ENCODE data around the gene PREX1.

The PREX1 gene

DNA sequence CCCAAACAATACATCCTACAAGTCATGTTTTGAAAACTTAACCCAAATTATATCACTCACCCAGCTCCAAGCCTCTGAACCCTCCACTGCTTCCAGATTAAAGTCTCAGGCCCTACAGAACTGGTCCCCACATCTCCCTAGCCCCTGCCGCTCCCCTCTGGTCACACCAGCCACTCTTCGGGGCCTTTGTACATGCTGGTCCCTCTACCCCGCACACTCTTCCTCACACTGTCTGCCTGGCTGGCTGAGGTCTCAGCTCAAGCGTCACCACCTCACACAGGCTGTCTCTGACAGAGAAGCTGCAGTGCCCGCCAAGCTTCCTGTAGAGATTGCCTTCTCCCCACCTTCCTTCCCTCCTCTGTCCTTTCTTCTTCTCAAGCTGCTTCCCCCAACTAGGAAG lies 192.4 kb downstream of the PREX1 start:
- no peak for TF ChIP-seq JUND (IDR thresholded peaks at IDR 0.05; ENCODE audit: low read depth)
- in situ Hi-C loops (cut with HindIII; ENCODE audit: low pct_unique_long_range_greater_than_20kb, low sequenced_read_pairs) = no loop called here
- DNase-seq (ENCODE audit: low read depth in 1 of 2, low spot score in 1 of 2) = no peak

DNA sequence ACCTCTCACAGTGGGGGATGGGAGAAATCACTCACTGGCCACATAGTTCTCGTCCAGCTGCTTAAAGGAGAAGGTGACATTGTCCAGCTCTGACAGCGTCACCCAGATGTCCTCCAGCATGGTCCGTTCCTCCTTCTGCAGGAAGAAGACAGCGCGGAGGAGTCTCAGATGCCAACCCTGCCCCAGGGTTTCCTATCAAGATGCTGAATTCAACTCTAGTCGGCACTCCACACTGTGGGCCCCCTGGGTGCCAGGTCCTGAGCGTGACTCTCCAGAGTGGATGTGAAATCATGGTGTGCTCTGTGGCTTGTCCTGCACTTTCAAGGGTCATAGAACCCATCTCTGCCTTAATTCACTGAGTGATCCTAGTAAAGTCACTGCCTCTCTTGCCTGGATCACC lies 193.2 kb downstream of the PREX1 start:
- no peak for TF ChIP-seq JUND (IDR thresholded peaks at IDR 0.05; ENCODE audit: low read depth)
- DNase-seq (ENCODE audit: low read depth in 1 of 2, low spot score in 1 of 2) = no peak
- in situ Hi-C loops (cut with HindIII; ENCODE audit: low pct_unique_long_range_greater_than_20kb, low sequenced_read_pairs) = no loop called here

DNA sequence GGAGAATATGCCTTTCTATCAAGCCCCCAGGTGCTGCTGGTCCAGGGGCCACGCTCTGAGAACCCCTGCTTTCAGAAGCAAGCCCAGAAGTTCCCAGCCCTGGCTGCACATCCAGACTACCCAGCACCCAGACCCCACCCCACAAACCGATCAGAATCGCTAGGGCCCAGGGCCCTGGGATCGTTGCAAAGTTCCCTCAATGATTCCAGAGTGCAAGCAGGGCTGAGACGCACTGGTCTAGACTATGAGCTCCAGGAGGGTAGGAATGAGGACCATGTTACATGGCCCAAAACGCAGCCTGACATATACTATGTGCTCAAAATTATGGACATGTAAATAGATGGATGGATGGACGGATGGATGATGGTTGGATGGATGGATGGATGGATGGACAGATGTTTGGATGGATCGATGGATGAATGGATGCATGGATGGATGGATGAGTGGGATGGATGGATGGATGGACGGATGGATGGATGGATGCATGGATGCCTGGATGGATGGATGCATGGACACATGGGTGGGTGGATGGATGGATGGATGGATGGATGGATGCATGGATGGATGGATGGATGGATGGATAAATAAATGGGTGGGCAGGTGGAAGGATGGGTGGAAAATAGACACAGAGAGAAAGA lies 194.1 kb downstream of the PREX1 start:
- in situ Hi-C loops (cut with HindIII; ENCODE audit: low pct_unique_long_range_greater_than_20kb, low sequenced_read_pairs) = no loop called here
- no peak for TF ChIP-seq JUND (IDR thresholded peaks at IDR 0.05; ENCODE audit: low read depth)
- no peak for DNase-seq (ENCODE audit: low read depth in 1 of 2, low spot score in 1 of 2)

DNA sequence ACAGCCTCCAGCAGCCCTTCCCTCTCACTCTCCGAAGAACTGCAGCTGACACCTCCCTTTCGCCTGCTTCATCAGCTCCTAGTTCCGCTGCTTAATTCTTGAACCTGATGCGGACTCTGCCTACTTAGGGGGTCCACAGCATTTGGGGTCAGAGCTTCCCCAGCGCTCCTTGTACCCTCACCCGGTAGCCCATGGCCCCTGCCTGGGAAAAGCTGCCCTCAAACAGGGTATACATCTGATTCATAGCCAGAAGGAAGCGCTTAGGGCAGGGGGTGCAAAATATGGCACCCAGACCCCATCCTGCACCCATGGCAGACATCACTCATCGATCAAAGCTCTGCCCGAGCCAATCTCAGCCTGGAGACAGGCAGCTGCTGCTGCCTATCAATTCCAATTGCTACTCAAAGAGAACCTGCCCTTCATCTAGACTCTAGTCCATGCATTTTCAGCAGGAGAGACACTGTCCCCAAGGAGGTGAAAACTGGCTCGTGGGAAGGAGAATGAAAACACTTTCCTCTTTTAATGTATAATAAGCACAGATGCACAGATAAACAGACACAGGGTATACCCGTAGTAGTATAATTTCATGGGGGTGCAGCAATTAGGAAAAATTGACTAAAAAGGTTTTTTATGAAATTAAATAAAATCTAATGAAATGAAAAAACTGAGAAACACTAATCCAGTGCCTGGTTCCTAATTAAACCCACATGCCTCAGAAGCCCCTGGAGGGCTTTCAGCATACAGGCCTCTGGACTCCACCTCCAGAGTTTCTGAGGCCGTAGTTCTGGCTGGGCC lies 194.8 kb downstream of the PREX1 start:
- no peak for TF ChIP-seq JUND (IDR thresholded peaks at IDR 0.05; ENCODE audit: low read depth)
- DNase-seq (ENCODE audit: low read depth in 1 of 2, low spot score in 1 of 2) = no peak
- in situ Hi-C loops (cut with HindIII; ENCODE audit: low pct_unique_long_range_greater_than_20kb, low sequenced_read_pairs) = no loop called here

DNA sequence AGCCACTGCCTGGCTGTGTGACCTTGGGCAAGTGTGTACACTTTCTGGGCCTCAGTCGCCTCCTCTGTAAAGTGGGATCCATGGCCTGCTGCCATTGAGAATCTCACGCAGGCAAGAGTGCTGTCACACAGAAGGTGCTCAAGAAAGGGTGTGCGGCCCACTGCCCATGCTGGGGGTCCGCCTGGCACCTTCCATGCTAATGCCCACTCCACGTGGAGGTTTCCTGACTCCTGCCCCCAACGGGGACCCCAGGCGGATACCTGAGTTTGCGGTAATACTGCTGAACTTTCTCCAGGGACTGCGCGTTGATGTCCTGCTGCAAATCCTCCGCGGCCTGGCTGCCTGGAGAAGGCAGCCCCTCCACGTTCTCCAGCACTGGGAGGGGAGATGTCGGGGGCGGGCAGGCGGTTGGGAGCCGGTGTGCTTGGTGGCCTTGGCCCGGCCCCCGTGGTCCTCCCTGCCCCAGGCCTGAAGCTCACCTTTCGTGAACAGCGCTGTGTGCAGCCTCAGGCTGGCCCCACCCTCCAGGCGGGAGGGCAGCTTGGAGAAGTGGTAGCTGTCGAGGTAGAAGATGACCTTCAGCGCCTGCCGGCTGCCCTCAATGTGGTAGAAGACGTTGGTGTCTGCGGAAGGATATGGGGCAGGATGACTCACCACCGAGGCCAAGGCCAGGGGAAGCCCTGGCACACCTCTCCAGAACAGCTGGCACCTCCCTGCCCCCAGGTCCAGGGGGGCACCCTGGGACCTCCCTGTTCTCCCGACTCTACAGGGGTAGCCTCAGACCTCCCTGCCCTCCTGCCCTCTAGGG lies 195.6 kb downstream of the PREX1 start:
- in situ Hi-C loops (cut with HindIII; ENCODE audit: low pct_unique_long_range_greater_than_20kb, low sequenced_read_pairs) = no loop called here
- DNase-seq (ENCODE audit: low read depth in 1 of 2, low spot score in 1 of 2) = no peak
- no peak for TF ChIP-seq JUND (IDR thresholded peaks at IDR 0.05; ENCODE audit: low read depth)

DNA sequence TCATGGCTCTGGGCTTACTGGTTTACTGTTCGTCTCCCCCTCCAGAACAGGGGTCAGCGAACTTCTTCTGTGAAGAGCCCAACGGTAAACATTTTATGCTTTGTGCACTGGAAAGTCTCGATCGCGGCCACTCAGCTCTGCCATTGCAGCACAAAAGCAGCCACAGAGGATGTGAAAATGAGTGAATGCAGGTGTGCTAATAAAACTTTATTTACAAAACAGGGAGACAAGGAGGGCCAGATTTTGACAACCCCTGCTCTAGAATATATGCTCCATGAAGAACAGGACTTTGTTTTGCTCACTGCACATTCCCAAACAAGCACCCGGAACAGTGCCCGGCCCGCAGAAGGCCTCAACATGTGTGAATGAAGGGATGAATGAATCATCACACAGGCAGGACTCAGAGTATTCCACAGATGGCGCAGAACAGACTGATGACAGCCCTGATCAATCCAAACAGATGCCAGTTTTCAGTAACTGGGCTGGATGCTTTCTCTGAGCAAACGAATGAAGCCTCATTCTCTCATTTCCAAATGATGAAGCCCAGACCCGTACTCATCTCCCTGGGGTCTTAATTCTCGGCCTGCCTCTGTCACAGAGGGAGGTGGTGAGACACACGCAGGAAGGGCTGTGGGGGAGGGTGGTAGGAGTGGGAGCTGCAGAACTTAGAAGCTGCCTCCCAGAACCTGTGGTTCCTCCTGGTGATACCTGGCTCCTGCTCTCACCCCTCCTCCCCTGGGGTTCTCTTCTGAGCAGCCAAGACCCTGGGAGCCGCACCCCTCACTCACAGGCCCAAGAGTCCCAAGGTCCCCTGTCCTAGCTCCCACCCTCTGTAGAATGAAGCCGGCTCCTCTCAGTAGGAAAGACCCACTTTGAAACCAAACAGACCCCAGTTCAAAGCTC lies 196.4 kb downstream of the PREX1 start:
- no peak for DNase-seq (ENCODE audit: low read depth in 1 of 2, low spot score in 1 of 2)
- TF ChIP-seq JUND (IDR thresholded peaks at IDR 0.05; ENCODE audit: low read depth) = no peak
- in situ Hi-C loops (cut with HindIII; ENCODE audit: low pct_unique_long_range_greater_than_20kb, low sequenced_read_pairs) = no loop called here

DNA sequence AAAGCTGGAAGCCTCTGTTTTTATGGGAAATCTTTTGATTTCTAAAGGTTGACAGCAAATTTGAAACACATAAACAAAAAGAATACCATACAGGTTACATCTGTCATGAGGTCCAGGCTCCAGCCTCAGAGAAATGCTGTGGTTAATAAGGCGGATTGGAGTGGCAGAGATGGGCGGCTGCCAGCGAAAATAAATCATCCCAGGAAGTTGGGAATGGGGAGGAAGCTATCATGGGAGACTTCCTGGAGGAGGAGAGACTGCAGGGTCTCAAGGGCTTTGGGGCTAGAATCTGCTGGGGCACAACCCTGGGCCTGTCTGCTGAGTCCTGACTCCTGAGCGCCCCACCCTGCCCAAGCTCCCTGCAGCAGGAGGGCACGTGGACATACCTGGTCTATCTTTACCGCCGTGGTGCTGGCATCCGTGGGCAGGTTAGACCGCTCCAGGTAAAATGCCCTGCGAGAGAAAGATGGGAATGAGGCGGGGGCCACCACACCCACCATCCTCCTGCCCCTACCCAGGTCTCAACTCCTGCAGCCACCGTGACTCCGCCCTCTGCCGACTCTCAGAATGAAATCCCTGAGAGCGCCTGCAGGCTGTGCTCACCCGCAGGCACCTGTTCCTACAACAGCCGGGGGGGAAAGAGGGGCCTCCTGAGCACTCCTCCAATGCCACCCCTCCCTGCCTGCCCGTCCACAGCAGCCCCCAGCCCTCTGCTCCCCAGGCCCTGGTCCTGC lies 197.3 kb downstream of the PREX1 start:
- no peak for DNase-seq (ENCODE audit: low read depth in 1 of 2, low spot score in 1 of 2)
- in situ Hi-C loops (cut with HindIII; ENCODE audit: low pct_unique_long_range_greater_than_20kb, low sequenced_read_pairs) = no loop called here
- TF ChIP-seq JUND (IDR thresholded peaks at IDR 0.05; ENCODE audit: low read depth) = no peak

DNA sequence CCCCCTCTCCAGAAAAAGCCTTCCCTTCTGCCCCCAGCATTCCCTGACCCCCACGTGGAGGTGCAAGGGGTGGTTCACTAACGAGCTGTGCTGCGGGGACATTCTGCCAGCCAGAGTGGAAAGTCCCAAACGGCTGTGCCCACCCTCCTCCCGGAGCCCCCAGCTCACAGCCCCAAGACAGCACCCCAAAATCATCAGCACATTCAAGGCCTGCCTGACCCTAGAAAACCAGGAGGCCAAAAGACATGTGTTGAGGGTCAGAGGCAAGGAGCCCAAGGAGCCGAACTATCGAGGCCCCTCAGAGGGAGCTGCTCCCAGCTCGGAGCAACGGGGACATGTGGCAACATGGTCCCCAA lies 197.9 kb downstream of the PREX1 start:
- no peak for DNase-seq (ENCODE audit: low read depth in 1 of 2, low spot score in 1 of 2)
- in situ Hi-C loops (cut with HindIII; ENCODE audit: low pct_unique_long_range_greater_than_20kb, low sequenced_read_pairs) = no loop called here
- no peak for TF ChIP-seq JUND (IDR thresholded peaks at IDR 0.05; ENCODE audit: low read depth)

DNA sequence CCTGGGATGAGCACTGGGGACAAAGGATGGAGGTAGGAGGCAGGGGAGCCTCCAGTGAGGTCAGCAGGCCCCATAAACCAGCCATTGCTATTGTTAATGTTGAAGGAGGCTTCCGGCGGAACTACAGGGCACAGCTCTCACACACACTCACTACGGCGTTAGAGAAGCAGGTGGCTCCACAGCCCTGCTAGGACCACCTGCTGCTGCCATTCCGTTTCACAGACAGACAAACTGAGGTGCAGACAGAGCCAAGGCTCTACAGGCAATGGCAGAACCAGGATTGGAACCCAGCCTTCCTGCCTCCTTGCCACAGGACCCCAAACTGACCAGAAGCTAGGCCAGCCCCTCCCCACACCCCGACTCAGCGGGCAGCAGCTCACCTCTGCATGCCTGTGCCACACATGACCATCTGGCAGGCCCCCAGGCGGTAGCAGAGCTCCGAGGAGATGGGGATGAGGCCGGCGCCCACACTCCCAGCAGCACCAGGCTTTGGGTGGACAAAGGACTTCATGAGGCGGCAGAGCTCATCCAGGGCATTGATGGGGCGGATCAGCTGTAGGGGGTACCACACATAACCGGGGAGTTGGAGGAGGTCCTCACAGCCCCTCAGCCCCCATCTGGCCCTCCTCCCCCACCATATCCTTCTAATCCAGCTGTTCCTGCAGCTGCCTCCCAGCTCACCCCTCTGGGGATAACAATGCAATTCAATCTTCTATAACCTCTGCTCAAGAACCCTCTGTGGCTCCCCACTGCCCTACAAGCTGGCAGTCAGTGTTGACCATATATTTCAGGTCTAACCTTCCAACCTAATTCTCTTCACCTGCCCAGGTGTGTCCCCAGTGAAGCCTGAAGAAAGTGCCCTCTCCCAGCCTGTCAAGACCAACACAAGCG lies 198.5 kb downstream of the PREX1 start:
- no peak for TF ChIP-seq JUND (IDR thresholded peaks at IDR 0.05; ENCODE audit: low read depth)

DNA sequence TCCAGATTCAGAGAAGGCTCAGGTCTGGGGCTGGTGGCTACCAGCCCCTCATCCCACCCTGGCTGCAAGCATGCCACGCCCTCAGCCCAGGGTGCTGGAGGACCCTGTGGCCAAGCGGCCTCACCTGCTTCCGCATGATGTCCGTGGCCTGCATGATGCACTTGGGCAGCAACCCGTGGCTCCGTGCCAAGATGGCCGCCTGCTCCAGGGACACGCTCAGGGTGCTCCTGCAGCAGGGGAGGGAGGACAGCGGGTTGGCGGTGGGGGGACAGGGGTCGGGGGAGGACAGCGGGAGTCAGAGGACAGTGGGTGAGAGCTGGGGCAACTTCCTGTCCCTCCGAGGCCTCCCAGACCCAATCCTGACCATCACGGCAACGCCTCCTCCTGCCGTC lies 200.1 kb downstream of the PREX1 start:
- in situ Hi-C loops (cut with HindIII; ENCODE audit: low pct_unique_long_range_greater_than_20kb, low sequenced_read_pairs) = no loop called here
- no peak for DNase-seq (ENCODE audit: low read depth in 1 of 2, low spot score in 1 of 2)
- TF ChIP-seq JUND (IDR thresholded peaks at IDR 0.05; ENCODE audit: low read depth) = no peak

More for the DNA sequence above, 198.5 kb downstream of the PREX1 start:
- no peak for DNase-seq (ENCODE audit: low read depth in 1 of 2, low spot score in 1 of 2)
- in situ Hi-C loops (cut with HindIII; ENCODE audit: low pct_unique_long_range_greater_than_20kb, low sequenced_read_pairs) = no loop called here

Measured in T47D (cell line).